Medulla oblongata (tissue), 1 donor: ENCODE measurements around the gene FKBP14.
"Not testable (repeated sequence)": the region's sequence is repeated elsewhere in the genome, so short reads cannot be mapped to it uniquely, and the experiment has no call there.

ENCODE experiments used
- DNase-seq: peaks from one replicate; pipeline ENCODE4 v3.0.0-alpha.2; 2015; ENCODE audit errors: extremely low spot score

Gene FKBP14

DNA sequence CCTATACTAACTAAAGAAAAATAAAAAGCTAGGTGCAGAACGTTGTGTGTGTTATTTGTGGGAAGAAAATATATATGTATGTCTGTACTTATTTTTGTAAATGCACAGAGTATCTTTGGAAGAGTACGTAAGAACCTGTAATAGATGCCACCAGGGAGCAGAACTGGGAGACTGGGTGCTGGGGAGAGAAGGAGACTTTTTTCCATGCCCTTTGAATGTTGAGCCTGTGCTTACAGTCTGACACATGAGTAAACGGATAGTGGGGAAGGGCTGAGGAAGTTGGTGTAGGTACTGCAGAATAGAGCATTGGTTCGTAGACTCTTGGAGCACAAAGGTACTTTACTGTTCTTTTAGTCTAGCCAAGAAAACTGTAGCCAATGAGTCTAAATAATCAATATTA is 35.6 kb downstream of the FKBP14 start:
- no peak for DNase-seq

DNA sequence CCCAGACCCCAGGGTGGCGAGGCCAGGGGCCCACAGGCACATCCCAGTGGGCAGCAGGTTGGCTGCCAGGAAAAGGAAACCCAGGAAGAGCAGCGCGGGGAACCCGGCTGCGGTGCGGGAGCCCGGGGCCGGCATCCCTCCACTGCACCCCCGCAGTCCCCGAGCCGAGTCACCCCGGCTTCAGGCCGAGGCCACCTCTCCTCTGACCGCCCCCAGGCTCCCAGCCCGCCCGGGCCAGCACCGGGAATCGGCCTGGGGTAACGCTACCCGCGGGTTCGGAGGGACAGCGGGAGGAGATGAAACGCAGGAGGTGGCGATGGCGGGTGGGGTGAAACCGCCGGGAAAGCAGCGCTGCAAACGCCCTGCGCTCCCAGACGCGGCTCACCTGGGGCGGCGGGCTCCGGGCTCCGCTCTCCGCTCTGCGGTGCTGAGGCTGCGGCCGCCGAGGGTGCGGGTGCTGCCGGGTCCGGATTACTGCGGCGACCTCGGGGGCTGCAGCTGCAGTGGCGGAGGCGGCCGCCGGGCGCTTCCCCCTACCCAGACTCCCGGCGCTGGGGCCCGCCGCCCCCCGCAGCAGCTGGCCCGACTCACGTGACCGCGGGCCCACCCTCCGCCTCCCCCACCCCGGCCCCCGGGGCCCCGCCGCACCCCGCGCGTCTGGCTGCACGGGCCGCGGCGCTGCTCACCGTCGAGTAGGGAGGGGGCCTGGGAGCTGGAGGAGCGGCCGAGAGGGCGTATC is 37.1 kb downstream of the FKBP14 start, which contains the start of gene SCRN1:
TSS of gene SCRN1 (minus strand) at position 545 of the 739 bp plus-strand sequence. CDS start 20,734 bp downstream, outside the sequence.
- peak; percentile 66 for DNase-seq

DNA sequence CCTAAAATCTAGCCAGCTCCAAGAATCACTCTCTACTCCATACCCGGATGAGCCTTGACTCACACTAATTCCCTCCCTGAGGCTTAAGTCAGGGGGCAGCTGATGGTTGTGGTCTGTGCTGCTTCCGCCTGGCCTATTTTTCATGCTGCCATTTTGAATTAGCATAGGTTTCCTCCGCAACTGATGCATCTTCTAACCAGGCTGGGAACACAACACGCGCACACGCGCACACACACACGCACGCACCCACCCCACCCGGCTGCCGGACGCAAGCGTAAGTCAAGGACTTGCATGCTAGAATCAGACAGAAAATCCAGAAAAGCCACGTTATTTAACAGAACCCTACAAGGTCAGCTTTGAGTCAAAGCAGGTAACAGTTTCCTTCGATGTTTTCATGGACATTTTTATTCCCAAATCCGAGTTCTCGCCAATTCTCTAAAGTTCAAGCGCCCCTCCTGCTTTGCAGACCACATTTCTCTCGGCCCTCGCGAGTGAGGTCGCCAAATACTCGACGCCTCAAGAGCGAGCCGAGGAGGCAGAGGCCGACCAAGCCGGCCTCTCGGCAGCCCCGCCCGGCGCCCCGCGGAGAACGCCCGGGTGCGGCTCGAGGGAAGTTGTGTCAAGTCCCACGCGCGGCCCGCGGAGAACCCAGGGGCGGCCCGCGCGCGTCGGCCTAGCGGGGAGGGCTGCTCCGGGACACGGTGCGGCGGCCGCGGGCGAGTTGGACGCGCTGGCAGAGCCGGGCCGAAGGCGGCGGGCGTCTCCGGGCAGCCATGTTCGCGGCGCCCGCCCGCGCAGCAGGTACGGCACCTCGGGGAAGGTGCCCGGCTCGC is 37.9 kb downstream of the FKBP14 start:
- peak; percentile 69 for DNase-seq

GRCh38 chr7:29987811-29988317 is 38.6 kb downstream of the FKBP14 start:
- peak; percentile 52 for DNase-seq

GRCh38 chr7:29987083-29987482 is 39.4 kb downstream of the FKBP14 start:
- DNase-seq: no peak

DNA sequence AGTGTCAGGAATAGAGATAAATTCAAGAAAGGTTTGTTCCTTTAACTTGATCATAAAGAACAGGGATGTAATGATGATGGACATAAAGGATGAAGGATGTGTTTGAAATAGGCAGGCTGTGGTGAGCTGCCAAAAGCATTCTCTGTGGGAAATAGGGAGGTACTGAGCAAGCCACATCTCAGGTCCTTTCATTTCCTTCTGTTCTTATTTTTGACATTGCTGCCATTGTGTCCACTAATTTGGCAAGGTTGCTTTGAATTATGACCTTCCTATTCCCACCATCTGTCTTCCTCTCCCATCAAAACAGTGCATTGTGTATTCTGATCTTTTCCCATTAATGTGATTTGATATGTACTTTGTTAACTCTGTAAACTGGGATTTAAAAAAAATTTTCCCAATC is 46.4 kb downstream of the FKBP14 start:
- no peak for DNase-seq

- no peak for DNase-seq
Measured at GRCh38 chr7:29977886-29978651, 48.4 kb downstream of the FKBP14 start.

DNA sequence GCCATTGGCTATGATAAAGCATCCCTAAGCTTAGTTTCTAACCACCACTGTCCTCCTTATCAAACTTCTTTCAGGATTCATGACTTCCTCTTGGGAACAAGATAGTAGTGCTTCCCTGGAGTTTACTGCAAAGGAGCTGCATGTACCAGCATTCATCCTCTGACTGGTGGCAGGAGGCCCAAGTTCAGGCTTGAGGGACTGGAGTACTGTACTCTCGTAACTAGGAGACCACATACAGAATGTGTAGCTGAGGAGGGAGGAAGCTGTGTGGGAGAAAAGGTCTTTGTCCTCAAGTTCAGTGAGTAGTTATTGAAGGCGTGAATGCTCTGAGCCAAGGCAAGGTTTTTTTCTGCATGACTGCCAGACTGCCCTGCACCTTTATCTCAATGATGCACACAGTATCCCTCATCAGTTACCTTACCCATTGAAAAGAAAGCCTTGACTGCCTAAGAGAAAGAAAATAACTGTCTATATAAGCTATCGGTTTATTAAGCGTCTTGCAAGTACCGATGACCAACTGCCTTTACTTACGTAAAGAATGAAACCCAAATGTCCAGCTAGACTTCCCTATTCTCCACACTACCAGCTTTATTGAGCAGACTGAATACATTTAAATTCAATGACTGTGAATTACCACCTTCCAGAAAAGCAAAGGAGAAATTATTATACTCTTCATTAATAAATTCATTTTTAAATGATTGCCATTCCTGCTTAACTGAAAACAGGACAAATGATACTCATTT is 49.7 kb downstream of the FKBP14 start:
- DNase-seq: peak; percentile 70

DNA sequence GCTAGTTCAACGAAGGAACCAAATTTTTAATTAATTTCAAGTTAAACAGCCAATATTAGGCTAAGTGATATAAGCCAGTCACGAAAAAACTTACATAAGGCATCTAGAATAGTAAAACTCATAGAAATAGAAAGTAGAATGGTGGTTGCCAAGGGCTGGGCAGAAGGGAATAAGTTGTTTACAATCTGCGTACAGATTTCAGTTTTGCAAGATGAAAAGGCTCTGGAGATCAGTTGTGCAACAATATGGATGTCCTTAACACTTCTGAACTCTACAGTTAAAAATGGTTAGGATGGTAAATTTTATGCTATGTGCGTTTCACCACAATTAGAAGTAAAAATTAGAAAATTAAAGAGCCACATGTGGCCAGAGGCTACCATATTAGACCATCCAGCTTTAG is 50.2 kb downstream of the FKBP14 start:
- no peak for DNase-seq

- no peak for DNase-seq
Measured at GRCh38 chr7:29975561-29975960, 50.9 kb downstream of the FKBP14 start.

DNA sequence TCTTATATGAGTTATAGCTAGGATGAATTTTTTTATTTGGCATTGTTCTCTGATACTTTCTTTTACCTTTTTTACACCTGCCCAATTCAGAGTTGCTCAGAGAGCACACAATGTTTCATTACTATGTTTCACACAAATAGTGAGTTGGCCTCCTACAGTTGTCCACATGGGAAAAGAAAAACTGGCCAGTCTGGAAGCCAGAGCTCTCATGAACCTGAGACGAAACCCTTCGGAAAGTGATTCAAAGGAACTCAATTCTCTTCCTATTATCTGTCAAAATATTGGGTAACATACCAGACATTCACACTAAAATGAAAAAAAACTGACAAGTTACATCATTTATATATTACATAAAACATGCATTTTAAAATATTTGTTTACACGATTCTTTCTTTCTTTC is 52.2 kb downstream of the FKBP14 start:
- no peak for DNase-seq

DNA sequence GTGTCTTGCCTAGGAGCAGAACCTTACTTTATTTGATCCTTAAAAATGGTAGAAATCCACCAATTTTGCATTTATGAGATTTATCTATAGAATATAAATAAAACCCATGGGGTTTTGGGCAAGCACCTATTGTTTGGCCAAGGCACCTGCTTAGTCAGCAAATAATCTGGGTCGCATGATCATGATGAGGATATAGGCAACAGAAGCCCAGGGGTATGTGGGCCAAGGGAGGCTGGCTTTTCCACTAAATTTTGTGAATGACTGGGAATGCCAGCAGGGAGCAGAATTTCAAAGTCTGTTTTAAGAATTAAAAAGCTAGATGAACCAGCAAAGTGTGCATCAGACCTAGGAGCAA is 54.2 kb downstream of the FKBP14 start:
- DNase-seq: no peak

- DNase-seq: no peak
Measured at GRCh38 chr7:29971566-29972314, 54.8 kb downstream of the FKBP14 start.

- DNase-seq: no peak
Measured at GRCh38 chr7:29970158-29970557, 56.3 kb downstream of the FKBP14 start.

- no peak for DNase-seq
Measured at GRCh38 chr7:29969738-29970137, 56.8 kb downstream of the FKBP14 start.

DNA sequence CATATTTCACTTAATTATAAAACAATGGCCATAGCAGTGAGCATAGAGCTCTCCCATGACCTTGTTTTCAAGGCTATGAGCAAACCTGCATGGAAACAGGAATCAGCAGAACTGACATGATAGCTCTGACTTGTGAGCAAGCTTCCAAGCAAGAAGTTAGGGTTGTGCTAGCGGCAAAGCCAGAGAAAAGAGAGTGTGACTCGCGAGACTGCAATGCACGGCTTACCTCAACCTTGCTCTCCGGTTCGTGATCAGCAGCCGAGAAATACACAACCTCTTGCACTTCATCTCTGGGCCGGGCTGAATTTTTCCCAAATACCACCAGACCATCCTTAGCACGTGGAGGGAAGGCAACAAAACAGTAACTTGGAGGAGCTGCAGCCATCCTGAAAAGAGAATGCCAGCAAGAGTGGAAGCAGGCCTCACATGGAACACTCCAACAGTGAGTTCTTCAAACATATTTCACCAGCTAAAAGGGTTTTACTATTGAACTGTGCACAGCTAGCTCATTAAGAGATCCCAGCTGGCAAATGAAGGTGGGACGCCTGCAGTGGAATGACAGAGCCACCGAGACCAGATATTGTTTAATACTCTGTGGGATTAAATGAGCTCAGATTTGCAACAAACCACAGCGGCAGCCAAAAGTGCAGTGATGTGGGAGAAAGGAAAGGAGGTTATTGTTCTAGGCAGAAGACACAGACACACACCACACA is 57.7 kb downstream of the FKBP14 start:
- peak; percentile 52 for DNase-seq

- peak; percentile 54 for DNase-seq
Measured at GRCh38 chr7:29965030-29965429, 61.5 kb downstream of the FKBP14 start.

GRCh38 chr7:29962035-29962434 is 64.5 kb downstream of the FKBP14 start:
- no peak for DNase-seq

GRCh38 chr7:29961611-29962010 is 64.9 kb downstream of the FKBP14 start:
- DNase-seq: not testable (repeated sequence)
